H1 (cell line): ENCODE measurements around the gene MMD. TPM values are rescaled to one million over a fixed set of nuclear protein-coding genes. Genes with fewer than 3 reads are reported as not detected.

Source experiments
- CTCF ChIA-PET: fragments of 300-600 bp; sonication (Branson Sonifier 250); formaldehyde crosslinking; loops from one replicate; lab custom pipeline; 2021; ENCODE audit not compliant: partially characterized antibody; lab: Charles Lee
- POLR2A ChIA-PET: fragments of 300-600 bp; sonication (Branson Sonifier 250); formaldehyde crosslinking; loops from one replicate; lab custom pipeline; 2021; ENCODE audit warnings: inconsistent platforms; ENCODE audit not compliant: partially characterized antibody; lab: Charles Lee
- DNase-seq, 2 experiments: peaks; one replicate each; pipeline versions ENCODE4 v3.0.0 to v3.0.0-alpha.2; 2010 to 2022; ENCODE audit warnings: low spot score in 2 of 2, low read depth in 1 of 2, mixed read lengths in 1 of 2
- FAIRE-seq: peaks from 2 replicates; lab custom pipeline; 2011; peaks lifted over from hg19 to GRCh38; lab: Jason Lieb, UNC
- H2AFZ ChIP-seq: 2 replicates; pipeline ENCODE4 v1.8.1; 2012; ENCODE audit warnings: low read length, inconsistent platforms
- H2AK5ac ChIP-seq: 2 replicates; pipeline ENCODE4 v1.6.1; 2013; ENCODE audit warnings: low read depth, low read length
- H2BK120ac ChIP-seq: replicated peaks from 2 replicates; pipeline ENCODE3; 2013; ENCODE audit warnings: low read depth, low read length, inconsistent platforms
- H2BK12ac ChIP-seq: 2 replicates; pipeline ENCODE4 v1.6.1; 2013; ENCODE audit warnings: low read depth, low read length
- H2BK15ac ChIP-seq: 2 replicates; pipeline ENCODE4 v1.6.1; 2013; ENCODE audit warnings: low read length
- H2BK20ac ChIP-seq: 2 replicates; pipeline ENCODE4 v1.6.1; 2013; ENCODE audit warnings: low read length
- H2BK5ac ChIP-seq: 2 replicates; pipeline ENCODE4 v1.6.1; 2013; ENCODE audit warnings: low read depth, low read length
- H3K14ac ChIP-seq: 2 replicates; pipeline ENCODE4 v1.6.1; 2013; ENCODE audit warnings: inconsistent platforms; ENCODE audit not compliant: insufficient read length
- H3K18ac ChIP-seq: 2 replicates; pipeline ENCODE4 v1.6.1; 2013; ENCODE audit warnings: low read length; ENCODE audit errors: extremely low read depth
- H3K23ac ChIP-seq: 2 replicates; pipeline ENCODE4 v1.6.1; 2013; ENCODE audit warnings: inconsistent platforms; ENCODE audit not compliant: insufficient read length
- H3K23me2 ChIP-seq: 2 replicates; pipeline ENCODE4 v1.6.1; 2013; ENCODE audit warnings: low read depth, low read length
- H3K27ac ChIP-seq: 2 replicates; pipeline ENCODE4 v1.6.1; 2011; ENCODE audit warnings: low read depth, low read length, inconsistent platforms
- H3K27me3 ChIP-seq, 4 experiments: replicated peaks in 1 of 4; 1 replicate in 1 of 4; 2 replicates in 3 of 4; pipeline versions ENCODE4 v1.6.1 to v1.8.1; 2011 to 2013; ENCODE audit warnings: low read length in 3 of 4, mild to moderate bottlenecking in 3 of 4, inconsistent platforms in 2 of 4, mixed read lengths in 2 of 4, moderate library complexity in 1 of 4; ENCODE audit not compliant: control insufficient read depth in 3 of 4, insufficient read depth in 3 of 4; ENCODE audit errors: extremely low read depth in 1 of 4
- H3K36me3 ChIP-seq, 4 experiments: 2 replicates each; pipeline versions ENCODE4 v1.6.1 to v1.8.1; 2011 to 2013; ENCODE audit warnings: mild to moderate bottlenecking in 4 of 4, low read length in 3 of 4, moderate library complexity in 2 of 4, control low read depth in 1 of 4, inconsistent platforms in 1 of 4; ENCODE audit not compliant: insufficient read depth in 4 of 4, control insufficient read depth in 2 of 4
- H3K4ac ChIP-seq: replicated peaks from 2 replicates; pipeline ENCODE3; 2013; ENCODE audit warnings: low read length, low read depth, mixed read lengths, inconsistent platforms; ENCODE audit not compliant: insufficient read length
- H3K4me1 ChIP-seq, 4 experiments: replicated peaks in 1 of 4; 1 replicate in 1 of 4; 2 replicates in 3 of 4; pipeline versions ENCODE4 v1.6.1 to v1.8.1; 2011 to 2013; ENCODE audit warnings: low read length in 3 of 4, inconsistent platforms in 2 of 4, mixed read lengths in 1 of 4; ENCODE audit not compliant: insufficient read depth in 4 of 4, control insufficient read depth in 3 of 4
- H3K4me2 ChIP-seq, 2 experiments: 2 replicates each; pipeline versions ENCODE4 v1.6.1 to v1.8.1; 2011 to 2013; ENCODE audit warnings: low read depth in 2 of 2, low read length in 2 of 2, control low read depth in 1 of 2, inconsistent platforms in 1 of 2, mild to moderate bottlenecking in 1 of 2; ENCODE audit not compliant: insufficient read depth in 1 of 2
- H3K4me3 ChIP-seq, 4 experiments: fragments of 200-600, 300-600 bp in 1 of 4; sonication (generic), shearing (Covaris generic), sonication (Bioruptor Twin) in 1 of 4; 2 replicates each; pipeline versions ENCODE4 v1.5.1 to v1.8.1; 2011 to 2016; ENCODE audit warnings: low read length in 4 of 4, low read depth in 3 of 4, control low read depth in 2 of 4, inconsistent platforms in 2 of 4, mild to moderate bottlenecking in 2 of 4, mixed read lengths in 1 of 4, moderate library complexity in 1 of 4; ENCODE audit not compliant: insufficient read depth in 2 of 4; ENCODE audit errors: extremely low read depth in 1 of 4
- H3K56ac ChIP-seq: replicated peaks from 2 replicates; pipeline ENCODE3; 2013; ENCODE audit warnings: low read depth, mild to moderate bottlenecking, mixed read lengths, low read length, inconsistent platforms; ENCODE audit not compliant: insufficient read length
- H3K79me1 ChIP-seq: 2 replicates; pipeline ENCODE4 v1.6.1; 2013; ENCODE audit warnings: low read depth, low read length, control low read depth
- H3K79me2 ChIP-seq, 2 experiments: 2 replicates each; pipeline versions ENCODE4 v1.6.1 to v1.8.1; 2012 to 2013; ENCODE audit warnings: low read length in 2 of 2, mild to moderate bottlenecking in 2 of 2, inconsistent platforms in 1 of 2; ENCODE audit not compliant: insufficient read depth in 2 of 2, control insufficient read depth in 1 of 2
- H3K9ac ChIP-seq, 4 experiments: replicated peaks in 1 of 4; 1 replicate in 1 of 4; 2 replicates in 3 of 4; pipeline versions ENCODE4 v1.6.1 to v1.8.1; 2011 to 2013; ENCODE audit warnings: low read depth in 3 of 4, low read length in 3 of 4, control low read depth in 2 of 4, mild to moderate bottlenecking in 2 of 4, moderate library complexity in 2 of 4, inconsistent platforms in 1 of 4; ENCODE audit errors: extremely low read depth in 1 of 4
- H3K9me3 ChIP-seq, 2 experiments: 2 replicates each; pipeline versions ENCODE4 v1.6.1 to v1.8.1; 2012 to 2013; ENCODE audit warnings: mild to moderate bottlenecking in 2 of 2, moderate library complexity in 2 of 2, control low read depth in 1 of 2, inconsistent platforms in 1 of 2, low read depth in 1 of 2, low read length in 1 of 2, mixed read lengths in 1 of 2; ENCODE audit not compliant: insufficient read depth in 2 of 2
- H4K20me1 ChIP-seq, 2 experiments: replicated peaks in 1 of 2; 2 replicates each; pipeline versions ENCODE3 to v1.8.1; 2011 to 2013; ENCODE audit warnings: inconsistent platforms in 2 of 2, low read length in 2 of 2, mild to moderate bottlenecking in 1 of 2; ENCODE audit not compliant: insufficient read depth in 2 of 2, control insufficient read depth in 1 of 2
- H4K5ac ChIP-seq: 2 replicates; pipeline ENCODE4 v1.6.1; 2013; ENCODE audit warnings: low read length, low read depth, mixed read lengths, inconsistent platforms; ENCODE audit not compliant: insufficient read length
- H4K8ac ChIP-seq: 2 replicates; pipeline ENCODE4 v1.8.0; 2013; ENCODE audit warnings: mild to moderate bottlenecking, moderate library complexity, low read length, inconsistent platforms; ENCODE audit not compliant: insufficient read depth; ENCODE audit errors: extremely low read depth
- H4K91ac ChIP-seq: replicated peaks from 2 replicates; pipeline ENCODE3; 2013; ENCODE audit warnings: low read length, mixed read lengths, inconsistent platforms; ENCODE audit not compliant: insufficient read length
- ASH2L ChIP-seq: fragments of 200-600, 300-600 bp; sonication (generic); IDR thresholded peaks from one replicate; pipeline ENCODE4 v1.7.1; 2017; ENCODE audit warnings: low read length
- BCL11A ChIP-seq, 2 experiments: IDR thresholded peaks; one replicate each; pipeline ENCODE4 v1.6.1; 2011; ENCODE audit warnings: low read depth in 2 of 2, low read length in 2 of 2, mild to moderate bottlenecking in 2 of 2
- BRCA1 ChIP-seq: IDR thresholded peaks from 2 replicates; pipeline ENCODE4 v1.6.1; 2012; ENCODE audit warnings: low read depth, low read length, improper control_type of control experiment
- CHD1 ChIP-seq: IDR thresholded peaks from 2 replicates; pipeline ENCODE4 v1.6.1; 2012; ENCODE audit warnings: low read depth, low read length, improper control_type of control experiment
- CREB1 ChIP-seq: IDR thresholded peaks from 2 replicates; pipeline ENCODE4 v1.6.1; 2012; ENCODE audit warnings: inconsistent platforms
- GTF2F1 ChIP-seq: IDR thresholded peaks from 2 replicates; pipeline ENCODE4 v1.6.1; 2012; ENCODE audit warnings: low read depth, low read length, improper control_type of control experiment, borderline replicate concordance
- POU5F1 ChIP-seq: IDR thresholded peaks from 2 replicates; pipeline ENCODE4 v1.6.1; 2011; ENCODE audit warnings: low read depth, mild to moderate bottlenecking, low read length, moderate library complexity
- RBBP5 ChIP-seq: IDR thresholded peaks from 2 replicates; pipeline ENCODE4 v1.7.1; 2012; ENCODE audit warnings: low read depth, mild to moderate bottlenecking, inconsistent platforms, low read length, moderate library complexity, borderline replicate concordance
- RFX5 ChIP-seq: IDR thresholded peaks from 2 replicates; pipeline ENCODE4 v1.6.1; 2011; ENCODE audit warnings: low read depth, low read length, improper control_type of control experiment, borderline replicate concordance
- RNF2 ChIP-seq: fragments of 200-900, 300-1000 bp; sonication (generic); IDR thresholded peaks from 2 replicates; pipeline ENCODE4 v1.7.1; 2016; ENCODE audit warnings: borderline replicate concordance, low read depth, mild to moderate bottlenecking, antibody characterized with exemption, low read length; ENCODE audit not compliant: poor library complexity, severe bottlenecking; ENCODE audit errors: missing control alignments
- SP4 ChIP-seq: IDR thresholded peaks from 2 replicates; pipeline ENCODE4 v1.6.1; 2012; ENCODE audit warnings: low read length, inconsistent platforms
- SUZ12 ChIP-seq: fragments of 200-600 bp; sonication (generic); IDR thresholded peaks from 2 replicates; pipeline ENCODE4 v1.6.1; 2012; ENCODE audit warnings: mild to moderate bottlenecking, inconsistent platforms, low read length, moderate library complexity, mixed read lengths
- TAF7 ChIP-seq: optimal IDR thresholded peaks from 2 replicates; pipeline ENCODE3; 2011; ENCODE audit warnings: low read depth, mild to moderate bottlenecking, inconsistent platforms, low read length, moderate library complexity, borderline replicate concordance
- WGBS, 2 experiments: shearing (Covaris generic) in 1 of 2; methylation state at CpG; one replicate each; pipeline versions ENCODE4 v1.1.6 to v1.1.7; 2013 to 2015; ENCODE audit warnings: low lambda C conversion rate in 2 of 2, mixed read lengths in 2 of 2, inconsistent platforms in 1 of 2, low coverage in 1 of 2, missing lambda C conversion rate in 1 of 2; ENCODE audit not compliant: insufficient replicate concordance in 2 of 2, insufficient coverage in 1 of 2, insufficient read length in 1 of 2; ENCODE audit errors: extremely low coverage in 1 of 2, missing lambda C conversion rate in 1 of 2; 5-methylcytosine and 5-hydroxymethylcytosine counted together
- polyA plus RNA-seq, 7 experiments: library from polyadenylated mRNA; depleted of rRNA in 3 of 7; stranded (reverse) in 5 of 7; unstranded in 2 of 7; fragments of >200 nt in 5 of 7; fragments of 200-250 nt in 2 of 7; gene quantifications; 1 replicate in 5 of 7; 2 replicates in 1 of 7; 4 replicates in 1 of 7; pipeline versions ENCODE4 v1.2.1 to v1.2.3, GENCODE V29; 2011 to 2013; ENCODE audit warnings: missing spikeins in 2 of 7, mixed read lengths in 2 of 7
- total RNA-seq: library from RNA; stranded (reverse); fragmentation: NEBNext Ultra II Directional; extraction: Animal tissue kit (Norgen Biotek cat#: 25700); gene quantifications from 2 replicates; pipeline ENCODE4 v1.2.1, GENCODE V29; 2021
- TF ChIP-seq, protein P1 (sequence below): IDR thresholded peaks from 2 replicates; pipeline ENCODE4 v1.6.1; 2012; ENCODE audit warnings: inconsistent platforms

The MMD gene
- total and polyA plus RNA-seq, 2 of the 8 experiments (the other 6 are each of a cell fraction or from before 2014, with no cell fraction given) = 28.2 to 37.8 TPM

DNA sequence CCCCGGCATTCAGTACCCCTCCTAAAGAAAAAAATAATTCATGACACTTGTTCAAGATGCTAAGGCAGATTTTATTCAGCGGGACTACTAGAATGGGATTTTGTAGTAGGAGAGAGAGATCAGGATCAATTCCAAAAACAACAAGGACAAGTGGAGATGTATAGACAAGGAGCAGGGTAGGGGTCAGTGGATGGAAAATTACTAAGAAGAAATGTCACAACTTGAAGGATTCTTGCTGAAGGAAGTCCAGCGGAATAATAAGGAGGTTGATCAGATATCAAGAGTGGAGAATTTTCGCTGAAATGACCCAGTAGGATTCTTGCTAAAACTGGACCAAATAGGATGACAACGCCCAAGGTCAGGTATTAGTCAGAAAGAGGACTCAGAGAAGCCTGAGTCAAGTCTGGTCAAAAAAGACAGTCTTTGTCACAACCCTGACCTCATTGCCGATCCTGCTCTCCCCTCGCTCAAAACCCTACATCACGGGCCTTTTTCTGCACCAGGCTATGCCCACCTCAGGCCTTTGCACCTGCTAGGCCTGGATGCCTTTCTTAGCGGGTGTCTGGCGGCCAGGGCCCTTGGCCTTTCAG, 36.9 kb downstream of the MMD start:
- Histone ChIP-seq H3K4me3 (no peak overlapping the region), H3K79me2 (no peaks in the 10 kb centered on the region), H3K14ac (no peak overlapping the region), H4K8ac (no peak overlapping the region), H2BK12ac (no peak overlapping the region), H3K27ac (no peak overlapping the region), H3K4me1 (no peaks in the 10 kb centered on the region), H4K20me1 (no peaks in the 10 kb centered on the region), H2AFZ (no peak overlapping the region), H3K9me3 (no peaks in the 10 kb centered on the region), H3K4me2 (no peak overlapping the region), H3K23me2 (no peaks in the 10 kb centered on the region), H3K56ac (no peak overlapping the region), H3K36me3 (no peaks in the 10 kb centered on the region), H2BK5ac (no peak overlapping the region), H3K27me3 (no peaks in the 10 kb centered on the region), H4K91ac (no peak overlapping the region), H2BK120ac (no peak overlapping the region), H2AK5ac (no peak overlapping the region), H2BK15ac (no peak overlapping the region), H3K79me1 (no peaks in the 10 kb centered on the region; the same call in 1 of the 2 replicates), H4K5ac (no peak overlapping the region), H3K23ac (no peak overlapping the region), H3K4ac (no peak overlapping the region), H2BK20ac (no peak overlapping the region), H3K18ac (no peak overlapping the region), H3K9ac (no peak overlapping the region)
- no peak for FAIRE-seq
- 80% methylated on average over 10 of the region's 10 CpGs; no CpG with 5 or more reads in 1 of the 2 experiments for WGBS, 2 experiments
- CTCF ChIA-PET = no interaction called here
- no peak for DNase-seq
- POLR2A ChIA-PET = no interaction called here
- no peak for TF ChIP-seq TAF7
- no peak for TF ChIP-seq GTF2F1
- no peak for TF ChIP-seq SP4
- TF ChIP-seq, protein P1, sequence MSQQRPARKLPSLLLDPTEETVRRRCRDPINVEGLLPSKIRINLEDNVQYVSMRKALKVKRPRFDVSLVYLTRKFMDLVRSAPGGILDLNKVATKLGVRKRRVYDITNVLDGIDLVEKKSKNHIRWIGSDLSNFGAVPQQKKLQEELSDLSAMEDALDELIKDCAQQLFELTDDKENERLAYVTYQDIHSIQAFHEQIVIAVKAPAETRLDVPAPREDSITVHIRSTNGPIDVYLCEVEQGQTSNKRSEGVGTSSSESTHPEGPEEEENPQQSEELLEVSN = no peak
- no peak for TF ChIP-seq RFX5
- TF ChIP-seq CHD1 = no peak
- no peak for TF ChIP-seq BRCA1
- no peak for TF ChIP-seq POU5F1
- no peak for TF ChIP-seq ASH2L
- TF ChIP-seq RBBP5 = no peak
- TF ChIP-seq SUZ12 = no peak
- TF ChIP-seq RNF2 = no peak
- no peak for TF ChIP-seq CREB1
- no peak for TF ChIP-seq BCL11A (IDR thresholded peaks at IDR 0.05; ENCODE audit: low read depth in 2 of 2, low read length in 2 of 2)
